Measurements from ENCODE around the gene TPCN1. TPM values are rescaled to one million over a fixed set of nuclear protein-coding genes. Genes with fewer than 3 reads are reported as not detected.

The TPCN1 gene
- total RNA-seq, 1 experiment from 2014 or later = 32.7 TPM

DNA sequence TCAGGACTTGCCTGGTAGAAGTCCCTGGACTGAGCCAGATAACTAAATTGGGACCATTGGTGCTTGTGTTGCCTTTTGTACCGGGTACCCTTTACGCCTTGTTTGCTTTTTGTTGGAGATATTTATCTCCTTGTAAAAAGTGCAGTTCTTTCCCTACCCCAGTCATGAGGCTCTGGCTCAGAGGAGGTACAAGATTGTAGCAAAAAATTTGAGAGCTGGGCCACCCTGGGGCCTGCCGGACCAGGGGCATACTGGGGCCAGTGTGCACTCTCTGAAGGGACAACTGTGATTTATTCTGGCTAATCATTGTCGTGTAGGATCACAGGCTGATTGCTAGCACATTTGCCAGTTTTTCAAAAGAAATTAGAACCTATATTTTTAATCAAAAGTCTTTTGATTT is 13.2 kb downstream of the TPCN1 start:
- no peak for DNase-seq (ENCODE audit: low spot score)
- TF ChIP-seq TEAD1 (CRISPR knock-in tag; IDR thresholded peaks at IDR 0.05) (no peak), ZMAT4 (CRISPR knock-in tag; IDR thresholded peaks at IDR 0.05) (no peak), IRF2 (CRISPR knock-in tag; IDR thresholded peaks at IDR 0.05; ENCODE audit: borderline replicate concordance, low read depth) (no peak), NFE2L1 (CRISPR knock-in tag; IDR thresholded peaks at IDR 0.05) (no peak)
- H3K4me3 Mint-ChIP-seq = no peak overlapping the region
- peak overlapping the region; percentile 83; the same call in 1 of the 2 replicates for H3K27ac Mint-ChIP-seq
- peaks cover 42% of the 10 kb centered on the region for H3K36me3 Mint-ChIP-seq
- H3K4me1 Mint-ChIP-seq = peaks cover 37% of the 10 kb centered on the region
- H3K27me3 Mint-ChIP-seq (ENCODE audit: low read depth) = no peaks in the 10 kb centered on the region
- ATAC-seq = no peak
- POLR2A ChIA-PET = no interaction called here
- no peaks in the 10 kb centered on the region for H3K9me3 Mint-ChIP-seq
- CTCF ChIA-PET = interaction anchor here (1.2 kb wide), 1 partner anchor 191 kb away, joined by 3 read pairs; no protein-coding TSS in a partner anchor

GRCh38 chr12:113235976-113236375 is 14.7 kb downstream of the TPCN1 start:
- H3K4me1 Mint-ChIP-seq = peaks cover 48% of the 10 kb centered on the region
- TF ChIP-seq NR3C1 (CRISPR knock-in tag; conservative IDR thresholded peaks at IDR 0.05; ENCODE audit: low read depth) (no peak), IRF2 (CRISPR knock-in tag; IDR thresholded peaks at IDR 0.05; ENCODE audit: borderline replicate concordance, low read depth) (no peak), IRF1 (CRISPR knock-in tag; IDR thresholded peaks at IDR 0.05) (no peak), EMX1 (CRISPR knock-in tag; IDR thresholded peaks at IDR 0.05) (no peak), NFATC4 (CRISPR knock-in tag; IDR thresholded peaks at IDR 0.05) (no peak), ZNF416 (CRISPR knock-in tag; IDR thresholded peaks at IDR 0.05) (no peak), SP1 (CRISPR knock-in tag; conservative IDR thresholded peaks at IDR 0.05) (no peak), TP53 (CRISPR knock-in tag; IDR thresholded peaks at IDR 0.05) (no peak), USF1 (CRISPR knock-in tag; IDR thresholded peaks at IDR 0.05) (no peak), ZNF232 (CRISPR knock-in tag; IDR thresholded peaks at IDR 0.05) (no peak), NFYB (CRISPR knock-in tag; conservative IDR thresholded peaks at IDR 0.05; ENCODE audit: low read depth) (no peak), ZNF121 (CRISPR knock-in tag; IDR thresholded peaks at IDR 0.05) (no peak), ZNF671 (CRISPR knock-in tag; IDR thresholded peaks at IDR 0.05) (no peak)
- TF ChIP-seq, protein P1, sequence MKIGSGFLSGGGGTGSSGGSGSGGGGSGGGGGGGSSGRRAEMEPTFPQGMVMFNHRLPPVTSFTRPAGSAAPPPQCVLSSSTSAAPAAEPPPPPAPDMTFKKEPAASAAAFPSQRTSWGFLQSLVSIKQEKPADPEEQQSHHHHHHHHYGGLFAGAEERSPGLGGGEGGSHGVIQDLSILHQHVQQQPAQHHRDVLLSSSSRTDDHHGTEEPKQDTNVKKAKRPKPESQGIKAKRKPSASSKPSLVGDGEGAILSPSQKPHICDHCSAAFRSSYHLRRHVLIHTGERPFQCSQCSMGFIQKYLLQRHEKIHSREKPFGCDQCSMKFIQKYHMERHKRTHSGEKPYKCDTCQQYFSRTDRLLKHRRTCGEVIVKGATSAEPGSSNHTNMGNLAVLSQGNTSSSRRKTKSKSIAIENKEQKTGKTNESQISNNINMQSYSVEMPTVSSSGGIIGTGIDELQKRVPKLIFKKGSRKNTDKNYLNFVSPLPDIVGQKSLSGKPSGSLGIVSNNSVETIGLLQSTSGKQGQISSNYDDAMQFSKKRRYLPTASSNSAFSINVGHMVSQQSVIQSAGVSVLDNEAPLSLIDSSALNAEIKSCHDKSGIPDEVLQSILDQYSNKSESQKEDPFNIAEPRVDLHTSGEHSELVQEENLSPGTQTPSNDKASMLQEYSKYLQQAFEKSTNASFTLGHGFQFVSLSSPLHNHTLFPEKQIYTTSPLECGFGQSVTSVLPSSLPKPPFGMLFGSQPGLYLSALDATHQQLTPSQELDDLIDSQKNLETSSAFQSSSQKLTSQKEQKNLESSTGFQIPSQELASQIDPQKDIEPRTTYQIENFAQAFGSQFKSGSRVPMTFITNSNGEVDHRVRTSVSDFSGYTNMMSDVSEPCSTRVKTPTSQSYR (CRISPR knock-in tag; IDR thresholded peaks at IDR 0.05) = no peak
- TF ChIP-seq, protein P2, sequence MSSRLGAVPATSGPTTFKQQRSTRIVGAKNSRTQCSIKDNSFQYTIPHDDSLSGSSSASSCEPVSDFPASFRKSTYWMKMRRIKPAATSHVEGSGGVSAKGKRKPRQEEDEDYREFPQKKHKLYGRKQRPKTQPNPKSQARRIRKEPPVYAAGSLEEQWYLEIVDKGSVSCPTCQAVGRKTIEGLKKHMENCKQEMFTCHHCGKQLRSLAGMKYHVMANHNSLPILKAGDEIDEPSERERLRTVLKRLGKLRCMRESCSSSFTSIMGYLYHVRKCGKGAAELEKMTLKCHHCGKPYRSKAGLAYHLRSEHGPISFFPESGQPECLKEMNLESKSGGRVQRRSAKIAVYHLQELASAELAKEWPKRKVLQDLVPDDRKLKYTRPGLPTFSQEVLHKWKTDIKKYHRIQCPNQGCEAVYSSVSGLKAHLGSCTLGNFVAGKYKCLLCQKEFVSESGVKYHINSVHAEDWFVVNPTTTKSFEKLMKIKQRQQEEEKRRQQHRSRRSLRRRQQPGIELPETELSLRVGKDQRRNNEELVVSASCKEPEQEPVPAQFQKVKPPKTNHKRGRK (CRISPR knock-in tag; IDR thresholded peaks at IDR 0.05; ENCODE audit: borderline replicate concordance) = no peak
- H3K36me3 Mint-ChIP-seq = peaks cover 39% of the 10 kb centered on the region
- no peak overlapping the region for H3K27ac Mint-ChIP-seq
- no peaks in the 10 kb centered on the region for H3K9me3 Mint-ChIP-seq
- ChIA-PET CTCF (interaction anchor here (0.8 to 1.4 kb wide), 2 partner anchors 14 to 190 kb away, joined by 3 read pairs; partner anchors contain the start of gene TPCN1), POLR2A (no interaction called here)
- DNase-seq (ENCODE audit: low spot score) (no peak), ATAC-seq (no peak)
- H3K4me3 Mint-ChIP-seq = no peak overlapping the region
- no peaks in the 10 kb centered on the region for H3K27me3 Mint-ChIP-seq (ENCODE audit: low read depth)
